Panc1 (cell line): ENCODE measurements around the gene ARHGEF7. TPM values are rescaled to one million over a fixed set of nuclear protein-coding genes. Genes with fewer than 3 reads are reported as not detected.

Source experiments
- ATAC-seq: fragments of 200-7000 bp; cut with Tn5 transposase; 2 replicates; pipeline ENCODE4 v1.9.1; 2020; ENCODE audit warnings: mild to moderate bottlenecking, moderate library complexity
- BruUV-seq: library from RNA; stranded (reverse); fragments of 400-500 nt; replicated peaks from 2 replicates; lab custom pipeline; 2021; lab: Mats Ljungman, UMichigan
- CTCF ChIA-PET: fragments of 300-600 bp; sonication (Branson Sonifier 250); formaldehyde crosslinking; loops from one replicate; lab custom pipeline; 2022; ENCODE audit warnings: antibody characterized with exemption; lab: Charles Lee
- POLR2A ChIA-PET: fragments of 300-600 bp; sonication (Branson Sonifier 250); formaldehyde crosslinking; loops from one replicate; lab custom pipeline; 2022; ENCODE audit warnings: antibody characterized with exemption; lab: Charles Lee
- DNase-seq: peaks from one replicate; pipeline ENCODE4 v3.0.0-alpha.2; 2010; ENCODE audit warnings: low read depth, low spot score
- H3K27ac ChIP-seq: 2 replicates; pipeline ENCODE4 v1.5.1; 2011; ENCODE audit warnings: mild to moderate bottlenecking, low read length, inconsistent platforms
- H3K27me3 ChIP-seq: fragments of 200-500 bp; sonication (Bioruptor generic); 2 replicates; pipeline ENCODE4 v1.6.0; 2014; ENCODE audit warnings: low read length, inconsistent platforms; ENCODE audit not compliant: control insufficient read depth, insufficient read depth
- H3K36me3 ChIP-seq: fragments of 200-500 bp; sonication (Bioruptor generic); 2 replicates; pipeline ENCODE4 v1.5.1; 2014; ENCODE audit warnings: inconsistent platforms, mild to moderate bottlenecking, low read length, moderate library complexity; ENCODE audit not compliant: control insufficient read depth, insufficient read depth
- H3K4me1 ChIP-seq: 2 replicates; pipeline ENCODE4 v1.5.1; 2011; ENCODE audit warnings: inconsistent platforms, mild to moderate bottlenecking, low read length, moderate library complexity; ENCODE audit not compliant: control insufficient read depth, insufficient read depth
- H3K4me3 ChIP-seq, 2 experiments: 2 replicates each; pipeline ENCODE4 v1.5.1; 2011 to 2012; ENCODE audit warnings: low read depth in 2 of 2, low read length in 2 of 2, mild to moderate bottlenecking in 2 of 2, inconsistent platforms in 1 of 2, moderate library complexity in 1 of 2
- H3K9me3 ChIP-seq: fragments of 200-500 bp; sonication (Bioruptor generic); 2 replicates; pipeline ENCODE4 v1.5.1; 2014; ENCODE audit warnings: low read depth, mild to moderate bottlenecking, inconsistent platforms, low read length, moderate library complexity; ENCODE audit not compliant: control insufficient read depth, insufficient read depth
- CTCF ChIP-seq: fragments of 450-650 bp; IDR thresholded peaks from 2 replicates; pipeline ENCODE4 v1.5.1; 2017; ENCODE audit warnings: mild to moderate bottlenecking
- POLR2AphosphoS5 ChIP-seq: IDR thresholded peaks from 2 replicates; pipeline ENCODE4 v1.6.1; 2012; ENCODE audit warnings: mild to moderate bottlenecking, low read depth, low read length, moderate library complexity
- REST ChIP-seq, 2 experiments: IDR thresholded peaks; 2 replicates each; pipeline ENCODE4 v1.6.1; 2011 to 2012; ENCODE audit warnings: low read depth in 2 of 2, control low read depth in 1 of 2, low read length in 1 of 2, mild to moderate bottlenecking in 1 of 2, moderate library complexity in 1 of 2; ENCODE audit not compliant: insufficient read depth in 1 of 2
- SIN3A ChIP-seq: IDR thresholded peaks from 2 replicates; pipeline ENCODE4 v1.6.1; 2012; ENCODE audit warnings: low read depth, mild to moderate bottlenecking, low read length, moderate library complexity, borderline replicate concordance; ENCODE audit not compliant: insufficient read depth
- TCF7L2 ChIP-seq: IDR thresholded peaks from 2 replicates; pipeline ENCODE4 v1.6.1; 2011; ENCODE audit warnings: mild to moderate bottlenecking, low read depth, low read length, inconsistent platforms
- in situ Hi-C: cut with HindIII; loops from 2 replicates; pipeline ENCODE4 v1.10.0; 2016; ENCODE audit warnings: low sequenced_read_pairs, low pct_unique_long_range_greater_than_20kb
- intact Hi-C: fragments of 100-400 bp; cut with micrococcal nuclease; formaldehyde crosslinking; loops from one replicate; pipeline ENCODE4 v1.10.0; 2022; ENCODE audit not compliant: unreplicated experiment
- total RNA-seq: library from RNA; stranded (reverse); gene quantifications from one replicate; pipeline ENCODE4 v1.2.1, GENCODE V29; 2021; ENCODE audit not compliant: unreplicated experiment

ARHGEF7 gene
- total RNA-seq, 1 experiment from 2014 or later: 36.4 TPM

GRCh38 chr13:111258637-111259036 lies 143.5 kb downstream of the ARHGEF7 start:
- intact Hi-C loops (no loop called here), in situ Hi-C loops (no loop called here)
- ChIA-PET POLR2A (no interaction called here), CTCF (no interaction called here)
- Histone ChIP-seq H3K4me1 (no peaks in the 10 kb centered on the region), H3K4me3 (no peak overlapping the region), H3K27me3 (no peaks in the 10 kb centered on the region), H3K9me3 (no peaks in the 10 kb centered on the region), H3K36me3 (no peaks in the 10 kb centered on the region), H3K27ac (no peak overlapping the region)
- BruUV-seq: no TSS peak
- TF ChIP-seq TCF7L2 (no peak), POLR2AphosphoS5 (no peak), REST (IDR thresholded peaks at IDR 0.05; ENCODE audit: insufficient read depth in 1 of 2, low read depth in 2 of 2, low read length in 1 of 2) (no peak), CTCF (no peak), SIN3A (no peak)
- DNase-seq (no peak), ATAC-seq (no peak)

GRCh38 chr13:111259058-111259457 lies 143.9 kb downstream of the ARHGEF7 start:
- H3K4me1 ChIP-seq: no peaks in the 10 kb centered on the region
- ChIA-PET POLR2A (no interaction called here), CTCF (no interaction called here)
- TF ChIP-seq CTCF (no peak), TCF7L2 (no peak), POLR2AphosphoS5 (no peak), REST (IDR thresholded peaks at IDR 0.05; ENCODE audit: insufficient read depth in 1 of 2, low read depth in 2 of 2, low read length in 1 of 2) (no peak), SIN3A (no peak)
- H3K27me3 ChIP-seq: no peaks in the 10 kb centered on the region
- DNase-seq: no peak
- H3K9me3 ChIP-seq: no peaks in the 10 kb centered on the region
- no peak overlapping the region for H3K4me3 ChIP-seq
- H3K36me3 ChIP-seq: no peaks in the 10 kb centered on the region
- intact Hi-C loops (no loop called here), in situ Hi-C loops (no loop called here)
- BruUV-seq: no TSS peak
- H3K27ac ChIP-seq: no peak overlapping the region
- ATAC-seq: no peak
